HG03060 (cell line): Measurements from ENCODE around the gene ZNF547.
"Not testable (repeated sequence)": the region's sequence is repeated elsewhere in the genome, so short reads cannot be mapped to it uniquely, and the experiment has no call there.

Source experiments
- ATAC-seq: cut with Tn5 transposase; IDR thresholded peaks from one replicate; pipeline ENCODE4 v1.9.1; 2021; ENCODE audit warnings: low read depth, moderate number of reproducible peaks; ENCODE audit not compliant: unreplicated experiment

Gene ZNF547

DNA sequence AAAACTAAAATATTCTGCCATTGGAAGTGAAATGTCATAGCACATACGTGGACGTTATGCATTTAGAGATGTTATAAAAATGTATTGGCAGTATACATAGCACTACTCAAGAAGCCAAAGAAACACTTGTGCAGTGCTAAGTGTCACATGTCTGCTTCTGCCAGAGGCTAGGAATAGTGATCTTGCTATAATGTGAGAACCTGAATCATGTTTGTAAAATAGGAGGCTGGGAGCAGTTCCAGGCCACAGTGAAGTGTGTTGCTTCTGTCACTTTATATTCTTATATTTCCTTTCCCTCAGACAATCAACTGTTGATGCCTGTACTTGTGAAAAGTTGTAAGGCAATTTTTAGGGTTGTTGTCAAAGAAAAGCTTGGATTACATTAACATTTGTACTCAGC, 3.4 kb downstream of the ZNF547 start:
- ATAC-seq: no peak

DNA sequence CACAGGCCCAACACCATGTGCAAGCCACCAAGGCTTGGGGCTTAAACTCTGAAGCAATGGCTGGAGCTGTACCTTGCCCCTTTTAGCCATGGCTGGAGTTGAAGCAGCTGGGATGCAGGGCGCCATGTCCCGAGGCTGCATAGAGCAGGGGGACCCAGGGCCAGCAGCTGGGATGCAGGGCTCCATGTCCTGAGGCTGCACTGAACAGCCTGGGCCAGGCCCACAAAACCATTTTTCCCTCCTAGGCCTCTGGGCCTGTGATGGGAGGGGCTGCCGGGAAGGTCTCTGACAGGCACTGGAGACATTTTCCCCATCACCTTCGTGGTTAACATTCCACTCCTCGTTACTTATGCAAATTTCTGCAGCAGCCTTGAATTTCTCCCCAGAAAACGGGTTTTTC, 10.8 kb downstream of the ZNF547 start:
- ATAC-seq: no peak

DNA sequence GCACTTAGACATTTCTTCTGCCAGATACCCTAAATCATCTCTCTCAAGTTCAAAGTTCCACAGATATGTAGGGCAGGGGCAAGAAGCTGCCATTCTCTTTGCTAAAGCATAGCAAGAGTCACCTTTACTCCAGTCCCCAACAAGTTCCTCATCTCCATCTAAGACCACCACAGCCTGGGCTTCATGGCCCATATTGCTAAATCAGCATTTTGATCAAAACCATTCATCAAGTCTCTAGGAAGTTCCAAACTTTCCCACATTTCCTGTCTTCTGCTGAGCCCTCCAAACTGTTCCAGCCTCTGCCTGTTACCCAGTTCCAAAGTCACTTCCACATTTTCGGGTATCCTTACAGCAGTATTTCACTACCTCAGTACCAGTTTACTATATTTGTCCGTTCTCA, 11.3 kb downstream of the ZNF547 start:
- not testable (repeated sequence) for ATAC-seq

DNA sequence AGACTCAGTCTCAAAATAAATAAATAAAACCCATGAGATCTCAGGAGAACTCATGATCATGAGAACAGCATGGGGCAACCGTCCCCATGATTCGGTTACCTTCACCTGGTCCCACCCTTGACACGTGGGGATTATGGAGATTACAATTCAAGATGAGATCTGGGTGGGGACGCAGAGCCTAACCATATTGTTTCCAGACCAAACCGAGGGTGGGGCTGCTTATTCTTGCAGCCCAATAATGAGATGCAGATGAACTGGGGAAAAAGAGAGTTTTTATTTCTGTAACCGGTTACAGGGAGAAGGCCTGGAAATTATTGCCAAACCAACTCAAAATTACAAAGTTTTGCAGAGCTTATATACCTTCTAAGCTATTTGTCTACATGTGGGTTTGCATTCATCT, 12.8 kb downstream of the ZNF547 start:
- ATAC-seq: no peak

DNA sequence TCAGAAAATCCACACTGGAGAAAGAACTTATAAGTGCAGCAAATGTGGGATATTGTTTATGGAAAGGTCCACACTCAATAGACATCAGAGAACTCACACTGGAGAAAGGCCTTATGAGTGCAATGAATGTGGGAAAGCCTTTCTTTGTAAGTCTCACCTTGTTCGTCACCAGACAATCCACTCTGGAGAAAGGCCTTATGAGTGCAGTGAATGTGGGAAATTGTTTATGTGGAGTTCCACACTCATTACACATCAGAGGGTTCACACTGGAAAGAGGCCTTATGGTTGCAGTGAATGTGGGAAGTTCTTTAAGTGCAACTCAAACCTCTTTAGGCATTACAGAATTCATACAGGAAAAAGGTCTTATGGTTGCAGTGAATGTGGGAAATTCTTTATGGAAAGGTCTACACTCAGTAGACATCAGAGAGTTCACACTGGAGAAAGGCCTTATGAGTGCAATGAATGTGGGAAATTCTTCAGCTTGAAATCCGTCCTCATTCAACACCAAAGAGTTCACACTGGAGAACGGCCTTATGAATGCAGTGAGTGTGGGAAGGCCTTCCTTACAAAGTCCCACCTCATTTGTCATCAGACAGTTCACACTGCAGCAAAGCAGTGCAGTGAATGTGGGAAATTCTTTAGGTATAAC, 14.3 kb downstream of the ZNF547 start:
- ATAC-seq: no peak

DNA sequence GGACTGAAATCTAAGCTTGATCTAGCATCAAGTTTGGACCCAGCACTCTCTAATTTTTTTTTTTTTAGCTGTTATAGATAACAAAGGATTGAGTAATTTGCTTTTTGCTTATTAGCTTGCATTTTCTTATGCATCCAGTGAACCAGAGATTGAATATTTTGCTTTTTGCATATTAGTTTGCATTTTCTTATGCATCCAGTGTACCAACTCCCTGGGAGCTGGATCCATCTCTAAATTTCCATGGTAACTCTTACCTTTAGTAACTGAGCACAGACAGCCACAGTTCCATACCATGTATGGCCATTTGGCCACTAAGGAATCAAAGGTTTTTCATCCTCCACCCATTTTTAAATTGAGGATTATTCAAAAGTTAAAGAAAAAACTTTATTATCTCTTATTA, 17.6 kb downstream of the ZNF547 start:
- ATAC-seq: no peak

DNA sequence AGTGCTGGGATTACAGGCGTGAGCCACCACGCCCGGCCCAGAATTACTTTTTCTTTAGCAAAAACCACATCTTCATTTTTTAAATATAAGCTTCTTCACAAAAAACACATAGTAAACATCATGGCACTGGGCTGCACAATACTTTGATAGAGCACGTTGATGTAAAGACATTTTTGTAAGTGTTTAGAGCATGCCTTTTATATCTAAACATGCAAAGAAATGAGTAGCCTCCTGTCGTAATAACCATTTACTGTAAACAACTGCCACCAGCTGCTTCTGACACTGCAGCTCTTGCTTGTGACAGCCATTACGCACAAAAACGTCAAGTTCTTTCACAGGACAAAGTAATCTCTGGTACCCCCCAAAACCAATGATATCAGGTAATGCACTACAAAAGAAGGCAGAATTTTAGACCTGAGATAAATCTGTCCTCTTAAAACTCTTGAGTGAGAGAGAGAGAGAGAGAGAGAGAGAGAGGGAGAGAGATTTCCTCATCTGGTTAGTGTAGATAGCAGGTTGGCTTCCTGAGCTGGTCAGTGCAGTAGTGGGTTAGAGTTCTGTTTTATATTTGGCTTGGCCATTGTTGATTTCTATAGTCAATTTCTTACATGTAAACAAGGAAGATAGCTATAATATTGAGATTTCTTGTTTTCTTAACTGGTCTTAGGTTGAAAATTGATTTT, 19.6 kb downstream of the ZNF547 start:
- no peak for ATAC-seq

DNA sequence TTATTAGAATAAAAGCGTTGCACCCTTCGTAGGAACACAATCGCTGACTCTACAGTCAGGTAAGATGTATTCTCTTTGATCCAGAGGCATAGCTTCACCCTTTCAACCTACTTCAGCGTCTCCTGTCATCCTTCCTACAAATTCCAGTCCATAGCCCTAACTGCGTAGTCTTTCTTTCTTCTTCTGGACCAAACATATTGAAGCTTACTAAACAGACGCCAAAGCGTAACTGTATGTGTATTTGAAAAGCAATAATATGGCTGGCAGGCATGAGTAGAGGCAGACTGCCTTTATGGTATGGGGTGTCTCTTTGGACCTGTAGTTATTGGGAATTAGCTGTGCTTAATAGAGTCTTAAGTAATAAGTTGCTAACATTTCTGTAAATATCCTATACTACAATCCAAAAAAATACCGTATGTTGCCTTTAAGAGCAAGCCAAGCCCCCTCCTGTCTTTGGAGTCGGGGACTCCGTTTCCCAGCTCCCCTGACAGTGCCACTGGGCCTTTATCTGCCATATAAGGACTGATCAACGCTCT, 25.9 kb downstream of the ZNF547 start:
- ATAC-seq: no peak

DNA sequence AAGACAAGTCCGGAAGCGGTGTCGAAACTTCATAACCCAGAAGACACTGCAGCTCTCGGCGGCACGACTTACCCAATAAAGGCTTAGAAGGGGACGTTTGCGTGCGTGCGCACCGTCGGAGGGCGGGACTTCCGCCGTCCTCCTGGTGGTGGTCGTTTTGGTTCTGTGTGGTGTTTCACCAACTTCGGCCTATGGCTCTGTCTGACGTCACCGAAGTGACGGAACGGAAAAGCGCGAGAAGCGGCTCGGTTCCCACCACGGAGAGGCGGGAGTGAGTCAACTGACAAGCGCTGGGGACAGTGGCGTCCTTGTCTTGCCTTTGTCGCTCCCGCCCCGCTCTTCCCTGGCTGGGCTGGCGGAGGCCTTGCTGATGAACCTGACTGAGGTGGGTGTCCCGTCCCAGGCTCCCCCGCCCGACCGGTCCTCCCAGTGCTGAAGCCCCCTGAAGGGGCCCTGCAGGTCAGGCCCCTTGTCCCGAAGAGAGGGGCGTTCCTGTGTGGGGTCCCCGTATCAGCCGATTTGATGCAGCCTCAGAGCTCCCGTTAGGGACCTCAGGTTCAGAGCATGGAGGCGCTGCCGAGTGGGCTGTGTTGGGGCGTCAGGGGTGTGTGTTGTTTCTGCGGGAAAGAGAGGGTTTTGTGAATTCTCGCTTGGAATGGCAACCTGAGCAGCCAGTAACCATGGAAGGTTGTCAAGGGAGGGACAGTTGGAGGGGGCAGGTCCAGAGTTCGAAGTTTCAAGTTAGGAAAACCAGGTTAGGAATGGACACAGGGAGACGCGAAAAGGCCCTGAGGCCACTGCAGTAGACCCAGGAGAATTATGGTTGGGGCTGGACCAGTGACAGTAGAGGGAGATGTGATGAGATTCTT, 26.6 kb downstream of the ZNF547 start, which contains the start of gene ZNF548:
Gene ZNF548, plus strand, starts transcription at position 125 of the 869 bp plus-strand sequence. Its CDS starts 246 bp downstream, at position 371.
- ATAC-seq: peak; percentile 93

DNA sequence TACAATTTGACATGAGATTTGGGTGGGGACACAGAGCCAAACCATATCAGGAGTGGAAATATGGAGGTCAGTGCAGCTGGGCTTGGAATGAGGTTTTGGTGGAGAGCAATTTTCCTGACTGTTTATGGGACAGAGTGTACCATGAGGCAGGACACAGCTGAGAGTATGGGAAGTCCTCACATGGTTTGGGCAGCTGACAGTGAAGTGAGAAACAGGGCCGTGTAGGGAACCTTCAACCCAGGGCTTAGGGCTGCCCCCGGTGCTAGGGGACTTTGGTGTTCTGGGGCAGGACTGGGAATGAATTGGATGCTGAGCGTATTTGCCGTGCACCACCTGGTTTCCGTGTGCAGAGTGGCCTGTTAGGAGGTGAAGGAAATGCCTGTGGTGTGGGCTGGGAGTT, 32.4 kb downstream of the ZNF547 start:
- no peak for ATAC-seq

DNA sequence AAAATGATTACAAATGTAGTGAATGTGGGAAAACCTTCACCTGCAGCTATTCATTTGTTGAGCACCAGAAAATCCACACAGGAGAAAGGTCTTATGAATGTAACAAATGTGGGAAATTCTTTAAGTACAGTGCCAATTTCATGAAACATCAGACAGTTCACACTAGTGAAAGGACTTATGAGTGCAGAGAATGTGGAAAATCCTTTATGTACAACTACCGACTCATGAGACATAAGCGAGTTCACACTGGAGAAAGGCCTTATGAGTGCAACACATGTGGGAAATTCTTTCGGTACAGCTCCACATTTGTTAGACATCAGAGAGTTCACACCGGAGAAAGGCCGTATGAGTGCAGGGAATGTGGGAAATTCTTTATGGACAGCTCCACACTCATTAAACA, 35.5 kb downstream of the ZNF547 start:
- no peak for ATAC-seq

DNA sequence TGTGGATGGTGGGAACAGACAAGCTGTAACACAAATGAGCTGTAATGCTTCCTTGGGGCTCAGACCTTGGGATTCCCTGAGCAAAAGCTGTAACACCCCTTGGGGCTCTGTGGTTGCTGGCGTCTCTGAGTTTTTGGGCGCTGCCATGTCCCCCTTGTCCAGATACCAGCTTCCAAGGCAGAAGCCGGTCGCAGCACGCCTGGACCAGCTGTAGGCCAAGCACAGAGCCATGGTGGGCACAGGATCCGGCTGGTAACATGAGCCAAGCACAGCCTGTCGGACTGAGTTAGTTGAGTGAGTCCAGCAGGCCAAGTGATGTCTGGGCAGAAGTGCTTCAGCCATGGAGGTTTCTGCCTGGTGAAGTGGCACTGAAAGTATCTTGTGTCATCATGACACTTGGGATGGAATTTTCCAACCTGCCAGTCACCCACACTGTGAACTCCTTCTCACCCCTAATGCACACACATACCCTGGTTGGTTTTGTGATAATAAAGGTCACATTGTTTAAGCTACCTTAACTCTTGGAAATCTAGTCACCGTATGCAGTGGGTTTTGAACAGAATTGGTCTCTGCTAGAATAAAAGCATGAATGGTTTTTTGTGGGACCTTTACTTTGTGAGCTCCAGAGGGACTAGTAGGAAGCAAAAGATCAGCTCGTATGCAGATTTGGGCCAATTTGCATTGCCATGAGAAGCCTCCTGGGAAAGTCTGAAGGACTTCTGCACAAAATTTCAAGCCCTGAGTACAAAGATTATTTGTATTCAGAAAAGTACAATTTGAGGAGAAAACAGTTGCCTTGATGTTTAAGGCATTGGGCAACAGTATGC, 40.6 kb downstream of the ZNF547 start:
- ATAC-seq: no peak

DNA sequence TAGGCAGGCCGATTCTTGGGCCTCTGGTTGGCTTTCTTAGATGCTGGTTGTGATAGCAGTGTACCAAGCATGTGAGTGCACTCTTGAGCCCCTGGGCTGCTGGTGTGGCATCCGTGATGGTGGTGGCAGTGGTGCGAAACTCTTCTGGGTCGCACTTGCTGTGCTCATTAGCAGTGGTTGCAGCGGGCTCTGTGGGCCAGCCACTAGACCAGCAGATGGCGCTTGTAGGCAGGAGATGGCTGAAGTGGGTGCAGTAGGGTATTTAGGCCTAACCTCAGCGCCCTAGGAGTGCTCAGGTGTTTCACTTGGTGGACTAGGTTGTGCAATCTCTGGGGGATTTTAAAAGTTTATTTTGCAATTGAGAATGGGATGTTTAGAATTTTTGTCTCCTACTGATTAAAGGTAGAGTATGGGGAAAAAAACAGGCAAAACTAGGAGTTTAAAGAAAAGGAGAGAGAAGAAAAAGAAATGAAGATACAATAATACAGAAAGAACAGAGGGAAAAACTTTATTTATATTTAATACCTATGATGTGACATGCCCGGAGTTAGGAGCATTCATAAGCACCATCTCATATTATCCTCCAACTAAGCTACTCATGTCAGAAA, 43.3 kb downstream of the ZNF547 start:
- no peak for ATAC-seq

DNA sequence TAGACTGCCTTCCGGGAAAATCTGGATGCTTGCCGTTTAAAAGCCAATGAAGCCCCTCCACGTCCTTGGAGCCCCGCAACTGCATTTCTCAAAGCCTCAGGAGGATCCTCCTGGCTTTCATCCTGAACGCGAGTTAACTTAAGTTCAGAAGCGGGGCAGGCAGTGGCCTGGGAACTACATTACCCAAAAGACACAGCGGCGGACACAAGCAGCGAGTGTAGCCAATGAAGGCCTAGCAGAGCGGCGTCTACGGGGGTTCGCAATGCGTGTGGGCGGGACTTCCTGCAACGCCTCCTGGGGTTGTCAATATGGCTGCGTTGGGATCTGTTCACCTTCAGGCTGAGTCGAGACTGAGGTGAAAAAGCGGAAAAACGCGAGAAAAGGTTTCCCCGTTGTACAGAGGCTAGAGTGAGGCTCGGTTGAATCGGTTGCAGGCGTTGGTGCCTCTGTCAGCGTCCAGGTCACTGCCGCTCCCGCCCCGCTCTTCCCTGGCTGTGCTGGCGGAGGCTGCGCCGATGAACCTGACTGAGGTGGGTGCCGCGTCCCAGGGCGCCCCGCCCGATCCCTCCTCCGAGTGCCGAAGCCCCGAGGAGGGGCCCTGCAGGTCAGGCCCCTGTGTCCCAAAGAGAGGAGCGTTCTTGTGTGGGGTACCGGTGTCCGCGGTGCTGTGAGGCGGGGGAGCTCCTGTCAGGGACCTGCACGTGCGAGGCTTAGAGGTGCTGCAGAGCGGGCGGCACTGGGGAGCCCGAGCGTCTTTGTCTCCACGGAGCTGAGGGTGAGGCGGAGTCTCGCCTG, 47.7 kb downstream of the ZNF547 start, which contains the start of gene ZNF17:
Gene ZNF17, plus strand, starts transcription at position 285 of the 795 bp plus-strand sequence. CDS start 2,455 bp downstream, outside the sequence.
- peak; percentile 94 for ATAC-seq

DNA sequence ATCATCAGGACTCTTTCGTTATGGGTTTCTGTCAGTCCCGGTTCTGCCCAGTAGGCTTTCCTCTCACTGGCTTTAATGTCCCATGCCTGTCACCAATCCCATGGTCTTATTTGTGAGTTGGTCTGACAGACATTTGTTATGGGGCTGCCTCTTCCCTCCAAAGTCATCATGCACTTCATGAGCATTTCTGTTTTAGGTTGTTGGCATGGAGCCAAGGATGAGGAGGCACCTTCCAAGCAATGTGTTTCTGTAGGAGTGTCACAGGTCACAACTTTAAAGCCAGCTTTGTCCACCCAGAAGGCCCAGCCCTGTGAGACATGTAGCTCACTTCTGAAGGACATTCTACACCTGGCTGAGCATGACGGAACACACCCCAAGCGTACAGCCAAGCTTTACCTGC, 56.1 kb downstream of the ZNF547 start:
- ATAC-seq: no peak

DNA sequence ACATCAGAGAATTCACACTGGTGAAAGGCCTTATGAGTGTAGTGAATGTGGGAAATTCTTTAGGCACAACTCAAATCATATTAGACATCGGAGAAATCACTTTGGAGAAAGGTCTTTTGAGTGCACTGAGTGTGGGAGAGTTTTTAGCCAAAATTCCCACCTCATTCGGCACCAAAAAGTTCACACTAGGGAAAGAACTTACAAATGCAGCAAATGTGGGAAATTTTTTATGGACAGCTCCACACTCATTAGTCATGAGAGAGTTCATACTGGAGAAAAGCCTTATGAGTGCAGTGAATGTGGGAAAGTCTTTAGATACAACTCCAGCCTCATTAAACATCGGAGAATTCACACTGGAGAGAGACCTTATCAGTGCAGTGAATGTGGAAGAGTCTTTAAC, 57.7 kb downstream of the ZNF547 start:
- no peak for ATAC-seq
